PFSK-1 (cell line): ENCODE results near the gene CATSPERZ.
A peak's percentile ranks its signal among the peaks of the same experiment; 100 is the strongest.

Source experiments
- FOXP2 ChIP-seq: optimal IDR thresholded peaks from 2 replicates; pipeline ENCODE3; 2011; ENCODE audit warnings: borderline replicate concordance, control low read depth, inconsistent platforms; ENCODE audit not compliant: insufficient read depth; ENCODE audit errors: extremely low read length, extremely low read depth
- POLR2AphosphoS5 ChIP-seq: IDR thresholded peaks from 2 replicates; pipeline ENCODE4 v1.6.1; 2012; ENCODE audit warnings: low read depth, mild to moderate bottlenecking, control low read depth, low read length, moderate library complexity
- SIN3A ChIP-seq: IDR thresholded peaks from 2 replicates; pipeline ENCODE4 v1.6.1; 2012; ENCODE audit warnings: mild to moderate bottlenecking, low read length, moderate library complexity, borderline replicate concordance; ENCODE audit not compliant: insufficient read depth
- TAF1 ChIP-seq: IDR thresholded peaks from 2 replicates; pipeline ENCODE4 v1.6.1; 2012; ENCODE audit warnings: low read length, control low read depth, borderline replicate concordance; ENCODE audit not compliant: insufficient read depth
- TF ChIP-seq, protein P1 (sequence below), 2 experiments: IDR thresholded peaks; 2 replicates each; pipeline versions ENCODE4 v1.6.1 to v1.8.0; 2011 to 2012; ENCODE audit warnings: low read depth in 2 of 2, low read length in 2 of 2, control low read depth in 1 of 2, inconsistent platforms in 1 of 2, mild to moderate bottlenecking in 1 of 2, moderate library complexity in 1 of 2; ENCODE audit not compliant: insufficient read depth in 1 of 2

Gene CATSPERZ

DNA sequence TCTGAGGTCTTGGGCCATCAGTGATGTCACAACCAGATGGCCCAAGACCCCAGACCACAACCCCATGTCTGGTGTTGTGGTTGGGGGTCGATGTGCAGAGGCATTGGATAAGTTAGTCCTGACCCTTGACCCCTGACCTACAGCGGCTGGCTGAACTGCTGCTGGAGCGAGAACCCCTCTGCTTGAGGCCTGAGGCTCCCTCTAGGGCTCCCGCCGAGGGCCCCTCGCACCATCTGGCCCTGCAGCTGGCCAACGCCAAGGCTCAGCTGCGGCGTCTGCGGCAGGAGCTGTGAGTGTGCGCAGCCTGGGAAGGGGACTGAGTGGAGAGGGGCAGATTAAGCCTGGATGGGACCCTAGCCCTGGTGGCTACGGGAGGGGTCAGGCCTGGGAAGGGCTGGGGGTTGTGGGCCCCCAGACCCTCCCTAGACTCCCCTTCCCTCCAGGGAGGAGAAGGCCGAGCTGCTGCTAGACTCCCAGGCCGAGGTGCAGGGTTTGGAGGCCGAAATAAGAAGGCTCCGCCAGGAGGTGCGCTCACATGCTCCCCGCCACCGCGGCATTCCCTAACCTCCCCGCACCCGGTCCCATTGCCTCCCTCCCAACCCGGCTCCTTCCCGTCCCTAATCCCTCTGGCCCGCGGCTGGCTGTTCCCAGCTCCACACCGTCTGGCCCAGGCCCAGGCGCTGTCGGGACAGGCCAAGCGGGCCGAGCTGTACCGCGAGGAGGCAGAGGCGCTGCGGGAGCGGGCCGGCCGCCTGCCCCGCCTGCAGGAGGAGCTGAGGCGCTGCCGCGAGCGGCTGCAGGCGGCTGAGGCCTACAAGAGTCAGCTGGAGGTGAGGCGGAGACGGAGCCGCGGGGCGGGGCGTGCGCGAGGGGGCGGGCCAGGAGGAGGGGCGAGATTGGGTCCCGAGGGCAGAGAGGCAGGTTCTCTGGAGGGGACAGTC is 42.0 kb downstream of the CATSPERZ start:
- TF ChIP-seq, protein P1, sequence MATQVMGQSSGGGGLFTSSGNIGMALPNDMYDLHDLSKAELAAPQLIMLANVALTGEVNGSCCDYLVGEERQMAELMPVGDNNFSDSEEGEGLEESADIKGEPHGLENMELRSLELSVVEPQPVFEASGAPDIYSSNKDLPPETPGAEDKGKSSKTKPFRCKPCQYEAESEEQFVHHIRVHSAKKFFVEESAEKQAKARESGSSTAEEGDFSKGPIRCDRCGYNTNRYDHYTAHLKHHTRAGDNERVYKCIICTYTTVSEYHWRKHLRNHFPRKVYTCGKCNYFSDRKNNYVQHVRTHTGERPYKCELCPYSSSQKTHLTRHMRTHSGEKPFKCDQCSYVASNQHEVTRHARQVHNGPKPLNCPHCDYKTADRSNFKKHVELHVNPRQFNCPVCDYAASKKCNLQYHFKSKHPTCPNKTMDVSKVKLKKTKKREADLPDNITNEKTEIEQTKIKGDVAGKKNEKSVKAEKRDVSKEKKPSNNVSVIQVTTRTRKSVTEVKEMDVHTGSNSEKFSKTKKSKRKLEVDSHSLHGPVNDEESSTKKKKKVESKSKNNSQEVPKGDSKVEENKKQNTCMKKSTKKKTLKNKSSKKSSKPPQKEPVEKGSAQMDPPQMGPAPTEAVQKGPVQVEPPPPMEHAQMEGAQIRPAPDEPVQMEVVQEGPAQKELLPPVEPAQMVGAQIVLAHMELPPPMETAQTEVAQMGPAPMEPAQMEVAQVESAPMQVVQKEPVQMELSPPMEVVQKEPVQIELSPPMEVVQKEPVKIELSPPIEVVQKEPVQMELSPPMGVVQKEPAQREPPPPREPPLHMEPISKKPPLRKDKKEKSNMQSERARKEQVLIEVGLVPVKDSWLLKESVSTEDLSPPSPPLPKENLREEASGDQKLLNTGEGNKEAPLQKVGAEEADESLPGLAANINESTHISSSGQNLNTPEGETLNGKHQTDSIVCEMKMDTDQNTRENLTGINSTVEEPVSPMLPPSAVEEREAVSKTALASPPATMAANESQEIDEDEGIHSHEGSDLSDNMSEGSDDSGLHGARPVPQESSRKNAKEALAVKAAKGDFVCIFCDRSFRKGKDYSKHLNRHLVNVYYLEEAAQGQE (IDR thresholded peaks at IDR 0.05; ENCODE audit: insufficient read depth in 1 of 2, low read depth in 2 of 2, low read length in 2 of 2), result no peak
- peak; percentile 27 for TF ChIP-seq FOXP2

DNA sequence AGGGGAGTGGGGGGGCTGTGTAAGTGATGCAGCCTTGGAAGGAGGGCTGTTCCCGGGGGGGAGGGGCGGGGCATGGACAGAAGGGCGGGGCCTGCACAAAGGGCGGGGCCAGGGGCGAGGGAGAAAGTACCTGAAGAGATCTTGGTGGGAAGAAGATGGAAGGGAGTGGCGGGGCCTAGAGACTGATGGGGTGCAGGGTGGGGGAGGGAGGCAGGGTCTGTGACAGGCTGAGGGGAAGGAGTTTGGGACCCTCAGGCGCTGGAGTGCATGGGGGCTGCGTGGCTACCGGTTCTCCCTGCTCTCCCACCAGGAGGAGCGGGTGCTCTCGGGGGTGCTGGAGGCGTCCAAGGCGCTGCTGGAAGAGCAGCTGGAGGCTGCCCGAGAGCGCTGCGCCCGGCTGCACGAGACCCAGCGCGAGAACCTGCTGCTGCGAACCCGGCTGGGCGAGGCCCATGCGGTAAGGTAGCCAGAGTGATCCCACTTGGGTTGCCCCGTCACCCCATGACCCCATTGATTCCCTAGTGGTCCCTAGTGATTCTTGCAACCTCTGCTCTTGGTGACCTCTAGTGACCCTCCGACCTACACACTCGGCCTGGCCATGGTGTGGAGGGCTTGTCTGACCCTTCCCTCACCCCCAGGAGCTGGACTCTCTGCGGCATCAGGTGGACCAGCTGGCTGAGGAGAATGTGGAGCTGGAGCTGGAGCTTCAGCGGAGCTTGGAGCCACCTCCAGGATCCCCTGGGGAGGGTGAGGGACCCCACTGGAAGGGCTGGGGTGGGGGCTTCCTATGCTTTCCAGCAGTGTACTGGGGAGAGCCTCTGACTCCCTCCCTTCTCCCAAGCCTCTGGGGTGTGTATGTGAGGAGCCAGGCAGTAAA is 42.9 kb downstream of the CATSPERZ start:
- TF ChIP-seq TAF1, result no peak
- TF ChIP-seq, protein P1 (IDR thresholded peaks at IDR 0.05; ENCODE audit: insufficient read depth in 1 of 2, low read depth in 2 of 2, low read length in 2 of 2), result no peak
- TF ChIP-seq POLR2AphosphoS5, result no peak
- no peak for TF ChIP-seq FOXP2
- no peak for TF ChIP-seq SIN3A

DNA sequence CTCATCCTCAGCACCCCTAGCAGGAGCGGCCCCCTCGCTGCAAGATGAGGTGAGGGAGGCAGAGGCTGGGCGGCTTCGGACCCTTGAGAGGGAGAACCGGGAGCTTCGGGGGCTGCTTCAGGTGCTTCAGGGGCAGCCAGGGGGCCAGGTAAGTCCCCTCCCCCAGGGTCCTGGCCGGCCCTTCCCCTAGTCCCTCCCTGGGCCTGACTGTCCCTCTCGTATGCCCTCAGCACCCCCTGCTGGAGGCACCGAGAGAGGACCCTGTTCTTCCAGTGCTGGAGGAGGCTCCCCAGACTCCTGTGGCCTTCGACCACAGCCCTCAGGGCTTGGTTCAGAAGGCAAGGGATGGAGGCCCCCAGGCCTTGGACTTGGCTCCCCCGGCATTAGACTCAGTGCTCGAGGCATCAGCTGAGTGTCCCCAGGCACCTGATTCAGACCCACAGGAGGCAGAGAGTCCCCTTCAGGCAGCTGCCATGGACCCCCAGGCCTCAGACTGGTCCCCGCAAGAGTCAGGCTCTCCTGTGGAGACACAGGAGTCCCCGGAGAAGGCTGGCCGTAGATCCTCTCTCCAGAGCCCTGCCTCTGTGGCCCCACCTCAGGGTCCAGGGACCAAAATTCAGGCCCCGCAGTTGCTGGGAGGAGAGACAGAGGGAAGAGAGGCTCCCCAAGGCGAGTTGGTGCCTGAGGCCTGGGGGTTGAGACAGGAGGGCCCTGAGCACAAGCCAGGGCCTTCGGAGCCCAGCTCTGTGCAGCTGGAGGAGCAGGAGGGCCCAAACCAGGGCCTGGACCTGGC is 43.8 kb downstream of the CATSPERZ start:
- TF ChIP-seq FOXP2 (no peak), SIN3A (no peak), TAF1 (no peak), POLR2AphosphoS5 (no peak)
- TF ChIP-seq, protein P1 (IDR thresholded peaks at IDR 0.05; ENCODE audit: insufficient read depth in 1 of 2, low read depth in 2 of 2, low read length in 2 of 2), result no peak

DNA sequence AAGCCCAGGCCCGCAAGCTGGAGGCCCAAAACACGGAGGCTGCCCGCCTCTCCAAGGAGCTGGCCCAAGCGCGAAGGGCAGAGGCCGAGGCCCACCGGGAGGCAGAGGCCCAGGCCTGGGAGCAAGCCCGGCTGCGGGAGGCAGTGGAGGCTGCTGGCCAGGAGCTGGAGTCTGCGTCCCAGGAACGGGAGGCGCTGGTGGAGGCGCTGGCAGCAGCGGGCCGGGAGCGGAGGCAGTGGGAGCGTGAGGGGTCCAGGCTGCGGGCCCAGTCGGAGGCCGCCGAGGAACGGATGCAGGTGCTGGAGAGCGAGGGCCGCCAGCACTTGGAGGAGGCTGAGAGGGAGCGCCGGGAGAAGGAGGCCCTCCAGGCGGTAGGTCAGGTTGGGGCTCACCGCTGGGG is 44.6 kb downstream of the CATSPERZ start:
- TF ChIP-seq SIN3A (no peak), TAF1 (no peak), FOXP2 (no peak), POLR2AphosphoS5 (no peak)
- TF ChIP-seq, protein P1 (IDR thresholded peaks at IDR 0.05; ENCODE audit: insufficient read depth in 1 of 2, low read depth in 2 of 2, low read length in 2 of 2), result no peak
